GM23338 (cell line): ENCODE measurements around the gene SLX9. TPM values are rescaled to one million over a fixed set of nuclear protein-coding genes. Genes with fewer than 3 reads are reported as not detected.

Experiments
- ATAC-seq: fragments of 200-7000 bp; cut with Tn5 transposase; 3 replicates; pipeline ENCODE4 v1.9.1; 2020
- DNase-seq: peaks from one replicate; pipeline ENCODE4 v3.0.0-alpha.2; 2015; ENCODE audit warnings: low spot score
- H2AFZ ChIP-seq: fragments of 200-600 bp; sonication (generic); 2 replicates; pipeline ENCODE4 v1.8.0; 2016; ENCODE audit warnings: antibody characterized with exemption, mild to moderate bottlenecking, moderate library complexity
- H3F3A ChIP-seq: fragments of 200-600 bp; sonication (generic); replicated peaks from 2 replicates; pipeline ENCODE4 v1.8.0; 2017; ENCODE audit warnings: antibody characterized with exemption, mixed run types, low read depth
- H3K27ac ChIP-seq: fragments of 200-600 bp; sonication (generic); 2 replicates; pipeline ENCODE4 v1.6.1; 2016; ENCODE audit warnings: low read depth
- H3K27me3 ChIP-seq: fragments of 200-600 bp; sonication (generic); 2 replicates; pipeline ENCODE4 v1.8.0; 2016; ENCODE audit warnings: mild to moderate bottlenecking, mixed run types, moderate library complexity; ENCODE audit not compliant: insufficient read depth
- H3K36me3 ChIP-seq: fragments of 200-600 bp; sonication (generic); 2 replicates; pipeline ENCODE4 v1.8.0; 2016; ENCODE audit warnings: mild to moderate bottlenecking; ENCODE audit not compliant: insufficient read depth
- H3K4me1 ChIP-seq: fragments of 200-600 bp; sonication (generic); 2 replicates; pipeline ENCODE4 v1.8.0; 2016; ENCODE audit warnings: mild to moderate bottlenecking, moderate library complexity; ENCODE audit not compliant: insufficient read depth
- H3K4me2 ChIP-seq: fragments of 200-600 bp; sonication (generic); 2 replicates; pipeline ENCODE4 v1.7.1; 2017; ENCODE audit warnings: mixed run types
- H3K4me3 ChIP-seq: fragments of 200-600 bp; sonication (generic); 2 replicates; pipeline ENCODE4 v1.6.1; 2016; ENCODE audit warnings: mixed run types
- H3K79me2 ChIP-seq: fragments of 200-600 bp; sonication (generic); replicated peaks from 2 replicates; pipeline ENCODE4 v1.8.0; 2017; ENCODE audit warnings: mild to moderate bottlenecking; ENCODE audit not compliant: insufficient read depth
- H3K9me2 ChIP-seq: fragments of 200-600 bp; sonication (generic); 2 replicates; pipeline ENCODE4 v1.8.0; 2017; ENCODE audit not compliant: insufficient read depth
- H4K20me1 ChIP-seq: fragments of 200-600 bp; sonication (generic); replicated peaks from 2 replicates; pipeline ENCODE4 v1.8.0; 2017; ENCODE audit warnings: mild to moderate bottlenecking; ENCODE audit not compliant: insufficient read depth
- H3K27ac Mint-ChIP-seq: 2 replicates; pipeline ENCODE4 v1.8.0; 2020; ENCODE audit warnings: inconsistent platforms, mild to moderate bottlenecking, moderate library complexity, mixed read lengths
- H3K27me3 Mint-ChIP-seq: 3 replicates; pipeline ENCODE4 v1.8.0; 2022; ENCODE audit warnings: low read depth, mild to moderate bottlenecking, moderate library complexity, mixed read lengths, inconsistent platforms; ENCODE audit not compliant: insufficient read depth, poor library complexity
- H3K36me3 Mint-ChIP-seq: 3 replicates; pipeline ENCODE4 v1.8.0; 2021; ENCODE audit warnings: low read depth, mild to moderate bottlenecking, inconsistent platforms, moderate library complexity, mixed read lengths
- H3K4me1 Mint-ChIP-seq: 3 replicates; pipeline ENCODE4 v1.8.0; 2020; ENCODE audit warnings: mild to moderate bottlenecking, inconsistent platforms, mixed read lengths
- H3K4me3 Mint-ChIP-seq: 3 replicates; pipeline ENCODE4 v1.8.0; 2021; ENCODE audit warnings: moderate library complexity, mild to moderate bottlenecking, inconsistent platforms, mixed read lengths
- H3K9me3 Mint-ChIP-seq: 3 replicates; pipeline ENCODE4 v1.8.0; 2020; ENCODE audit warnings: moderate library complexity, mild to moderate bottlenecking, inconsistent platforms, mixed read lengths
- CREB1 ChIP-seq: fragments of 250-450 bp; sonication (Bioruptor Pico); IDR thresholded peaks from 2 replicates; pipeline ENCODE4 v1.5.0; 2020; ENCODE audit warnings: low read depth, mild to moderate bottlenecking, moderate library complexity
- EZH2 ChIP-seq: fragments of 200-600 bp; sonication (generic); IDR thresholded peaks from one replicate; pipeline ENCODE4 v1.8.0; 2017; ENCODE audit warnings: antibody characterized with exemption, mild to moderate bottlenecking, low read depth; ENCODE audit not compliant: unreplicated experiment
- EZH2phosphoT487 ChIP-seq: fragments of 200-600 bp; sonication (generic); IDR thresholded peaks from one replicate; pipeline ENCODE4 v1.8.1; 2018; ENCODE audit warnings: antibody characterized with exemption; ENCODE audit not compliant: unreplicated experiment
- JUNB ChIP-seq: IDR thresholded peaks from one replicate; pipeline ENCODE4 v1.6.1; 2016; ENCODE audit warnings: antibody characterized with exemption; ENCODE audit not compliant: unreplicated experiment
- NANOG ChIP-seq: IDR thresholded peaks from 2 replicates; pipeline ENCODE4 v1.6.1; 2016; ENCODE audit warnings: antibody characterized with exemption, borderline replicate concordance
- POLR2AphosphoS5 ChIP-seq: IDR thresholded peaks from 2 replicates; pipeline ENCODE4 v1.6.1; 2016; ENCODE audit warnings: antibody characterized with exemption, low read depth
- ZNF114 ChIP-seq: fragments of 250-450 bp; sonication (Bioruptor Pico); IDR thresholded peaks from 2 replicates; pipeline ENCODE4 v1.5.0; 2020; ENCODE audit warnings: mild to moderate bottlenecking, moderate library complexity
- ZNF331 ChIP-seq: fragments of 250-450 bp; sonication (Bioruptor Pico); IDR thresholded peaks from 2 replicates; pipeline ENCODE4 v1.5.0; 2020; ENCODE audit warnings: low read depth, mild to moderate bottlenecking, moderate library complexity
- polyA plus RNA-seq: library from polyadenylated mRNA; unstranded; fragments of >200 nt; fragmentation: Nextera tagmentation; extraction: Ambion mirVana; gene quantifications from 2 replicates; pipeline ENCODE4 v1.2.1, GENCODE V29; 2016
- total RNA-seq: library from RNA; depleted of rRNA; stranded (reverse); fragments of >200 nt; shearing (Covaris generic); gene quantifications from 2 replicates; pipeline ENCODE4 v1.2.3, GENCODE V29; 2014
- TF ChIP-seq, protein P1 (sequence below), 2 experiments: fragments of 200-600 bp in 1 of 2; sonication (generic) in 1 of 2; conservative IDR thresholded peaks; 2 replicates each; pipeline versions ENCODE4 v1.5.1 to v1.6.1; 2016 to 2017; ENCODE audit warnings: antibody characterized with exemption in 2 of 2, low read depth in 2 of 2, mild to moderate bottlenecking in 2 of 2, moderate library complexity in 1 of 2
- TF ChIP-seq, protein P2 (sequence below): IDR thresholded peaks from one replicate; pipeline ENCODE4 v1.6.1; 2018; ENCODE audit warnings: antibody characterized with exemption; ENCODE audit not compliant: unreplicated experiment
- TF ChIP-seq, protein P3 (sequence below): IDR thresholded peaks from 2 replicates; pipeline ENCODE4 v1.6.1; 2016; ENCODE audit warnings: antibody characterized with exemption

SLX9 gene
- total and polyA plus RNA-seq, 2 experiments from 2014 or later, result 41.5 to 46.9 TPM

DNA sequence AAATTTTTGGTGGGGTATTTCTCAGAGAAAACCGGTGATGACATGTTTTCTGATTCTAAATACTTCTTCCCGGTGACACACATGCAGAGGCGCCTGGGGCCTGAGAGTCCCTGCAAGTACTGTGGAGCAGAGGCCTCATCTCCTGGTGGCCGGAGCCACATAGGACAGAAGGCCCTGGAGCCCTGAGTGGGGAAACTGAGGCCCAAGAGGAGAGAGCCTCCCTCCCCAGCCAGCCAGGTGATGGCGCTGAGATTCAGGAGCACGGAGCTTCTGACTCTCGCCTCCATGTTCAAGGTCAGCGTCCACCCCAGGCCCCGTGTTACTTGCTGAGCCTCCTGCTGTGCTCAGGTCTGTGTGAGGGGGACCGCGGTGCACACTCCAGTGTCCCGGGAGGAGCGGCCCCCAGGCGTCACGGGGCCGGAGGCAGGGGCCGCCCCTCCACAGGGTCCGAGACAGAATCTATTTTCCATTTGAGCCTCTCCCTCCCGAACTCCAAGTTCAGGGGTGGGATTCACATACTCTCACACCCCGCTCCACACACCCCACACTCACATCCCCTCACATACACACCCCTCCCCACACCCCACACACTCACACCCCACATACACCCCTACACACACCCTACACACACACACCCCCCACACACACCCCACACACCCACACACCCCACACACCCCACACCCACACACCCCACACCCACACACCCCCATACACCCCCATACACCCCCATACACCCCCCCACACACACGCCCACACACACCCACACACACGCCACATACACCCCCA lies 43.8 kb downstream of the SLX9 start:
- H3K27me3 Mint-ChIP-seq, result peaks cover 11% of the 10 kb centered on the region
- no peaks in the 10 kb centered on the region; the same call in 2 of the 3 replicates for H3K4me1 Mint-ChIP-seq
- no peaks in the 10 kb centered on the region for H3K4me1 ChIP-seq
- no peak overlapping the region for H3K27ac ChIP-seq
- H3K4me2 ChIP-seq, result no peak overlapping the region
- no peak overlapping the region for H3K4me3 ChIP-seq
- no peak for ATAC-seq
- no peak overlapping the region for H3K4me3 Mint-ChIP-seq
- no peaks in the 10 kb centered on the region for H3K79me2 ChIP-seq
- no peak for TF ChIP-seq NANOG
- TF ChIP-seq, protein P1, sequence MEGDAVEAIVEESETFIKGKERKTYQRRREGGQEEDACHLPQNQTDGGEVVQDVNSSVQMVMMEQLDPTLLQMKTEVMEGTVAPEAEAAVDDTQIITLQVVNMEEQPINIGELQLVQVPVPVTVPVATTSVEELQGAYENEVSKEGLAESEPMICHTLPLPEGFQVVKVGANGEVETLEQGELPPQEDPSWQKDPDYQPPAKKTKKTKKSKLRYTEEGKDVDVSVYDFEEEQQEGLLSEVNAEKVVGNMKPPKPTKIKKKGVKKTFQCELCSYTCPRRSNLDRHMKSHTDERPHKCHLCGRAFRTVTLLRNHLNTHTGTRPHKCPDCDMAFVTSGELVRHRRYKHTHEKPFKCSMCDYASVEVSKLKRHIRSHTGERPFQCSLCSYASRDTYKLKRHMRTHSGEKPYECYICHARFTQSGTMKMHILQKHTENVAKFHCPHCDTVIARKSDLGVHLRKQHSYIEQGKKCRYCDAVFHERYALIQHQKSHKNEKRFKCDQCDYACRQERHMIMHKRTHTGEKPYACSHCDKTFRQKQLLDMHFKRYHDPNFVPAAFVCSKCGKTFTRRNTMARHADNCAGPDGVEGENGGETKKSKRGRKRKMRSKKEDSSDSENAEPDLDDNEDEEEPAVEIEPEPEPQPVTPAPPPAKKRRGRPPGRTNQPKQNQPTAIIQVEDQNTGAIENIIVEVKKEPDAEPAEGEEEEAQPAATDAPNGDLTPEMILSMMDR (conservative IDR thresholded peaks at IDR 0.05; ENCODE audit: low read depth in 2 of 2), result peak in 1 of 2 experiments; percentile 47; a peak in 2 of 4 replicates
- DNase-seq, result no peak
- H3K36me3 Mint-ChIP-seq, result no peaks in the 10 kb centered on the region
- no peaks in the 10 kb centered on the region for H3K9me3 Mint-ChIP-seq
- no peaks in the 10 kb centered on the region for H3K27me3 ChIP-seq
- no peak overlapping the region for H3K27ac Mint-ChIP-seq
- H4K20me1 ChIP-seq, result no peaks in the 10 kb centered on the region
- no peaks in the 10 kb centered on the region for H3F3A ChIP-seq
- no peaks in the 10 kb centered on the region for H3K36me3 ChIP-seq
- H2AFZ ChIP-seq, result no peak overlapping the region
- H3K9me2 ChIP-seq, result no peaks in the 10 kb centered on the region

DNA sequence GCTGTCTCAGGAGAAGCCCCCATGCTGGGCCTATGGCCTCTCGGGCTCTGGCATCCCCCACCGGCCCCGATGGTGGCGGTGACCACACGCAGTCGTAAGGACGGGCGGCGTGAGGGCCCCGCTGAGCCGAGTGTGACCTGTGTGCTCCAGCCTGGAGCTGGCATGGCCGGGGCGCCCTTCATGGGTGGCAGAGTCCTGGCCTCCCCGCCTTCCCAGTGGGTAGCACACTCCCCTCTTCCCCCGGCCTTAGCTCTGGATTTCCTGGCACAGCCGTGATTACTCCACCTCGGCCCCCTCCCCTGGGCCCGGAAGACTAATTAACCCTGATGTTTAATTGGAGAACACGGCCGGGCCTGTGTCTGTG lies 44.6 kb downstream of the SLX9 start:
- no peak overlapping the region for H3K27ac ChIP-seq
- no peak overlapping the region for H3K4me3 ChIP-seq
- H3K4me3 Mint-ChIP-seq, result no peak overlapping the region
- ATAC-seq, result peak; percentile 3
- H4K20me1 ChIP-seq, result no peaks in the 10 kb centered on the region
- H3K27me3 ChIP-seq, result no peaks in the 10 kb centered on the region
- no peaks in the 10 kb centered on the region for H3F3A ChIP-seq
- no peak overlapping the region for H3K27ac Mint-ChIP-seq
- H3K36me3 ChIP-seq, result no peaks in the 10 kb centered on the region
- H2AFZ ChIP-seq, result no peak overlapping the region
- H3K9me3 Mint-ChIP-seq, result no peaks in the 10 kb centered on the region
- no peaks in the 10 kb centered on the region for H3K79me2 ChIP-seq
- DNase-seq, result no peak
- no peaks in the 10 kb centered on the region for H3K36me3 Mint-ChIP-seq
- no peaks in the 10 kb centered on the region for H3K9me2 ChIP-seq
- no peaks in the 10 kb centered on the region; the same call in 2 of the 3 replicates for H3K4me1 Mint-ChIP-seq
- H3K4me2 ChIP-seq, result no peak overlapping the region
- H3K4me1 ChIP-seq, result no peaks in the 10 kb centered on the region
- peaks cover 11% of the 10 kb centered on the region for H3K27me3 Mint-ChIP-seq
- TF ChIP-seq, protein P1 (conservative IDR thresholded peaks at IDR 0.05; ENCODE audit: low read depth in 2 of 2), result no peak
- TF ChIP-seq POLR2AphosphoS5 (no peak), CREB1 (no peak), ZNF114 (CRISPR knock-in tag) (no peak), ZNF331 (no peak), NANOG (no peak), EZH2phosphoT487 (no peak), JUNB (no peak), EZH2 (no peak)
- TF ChIP-seq, protein P2, sequence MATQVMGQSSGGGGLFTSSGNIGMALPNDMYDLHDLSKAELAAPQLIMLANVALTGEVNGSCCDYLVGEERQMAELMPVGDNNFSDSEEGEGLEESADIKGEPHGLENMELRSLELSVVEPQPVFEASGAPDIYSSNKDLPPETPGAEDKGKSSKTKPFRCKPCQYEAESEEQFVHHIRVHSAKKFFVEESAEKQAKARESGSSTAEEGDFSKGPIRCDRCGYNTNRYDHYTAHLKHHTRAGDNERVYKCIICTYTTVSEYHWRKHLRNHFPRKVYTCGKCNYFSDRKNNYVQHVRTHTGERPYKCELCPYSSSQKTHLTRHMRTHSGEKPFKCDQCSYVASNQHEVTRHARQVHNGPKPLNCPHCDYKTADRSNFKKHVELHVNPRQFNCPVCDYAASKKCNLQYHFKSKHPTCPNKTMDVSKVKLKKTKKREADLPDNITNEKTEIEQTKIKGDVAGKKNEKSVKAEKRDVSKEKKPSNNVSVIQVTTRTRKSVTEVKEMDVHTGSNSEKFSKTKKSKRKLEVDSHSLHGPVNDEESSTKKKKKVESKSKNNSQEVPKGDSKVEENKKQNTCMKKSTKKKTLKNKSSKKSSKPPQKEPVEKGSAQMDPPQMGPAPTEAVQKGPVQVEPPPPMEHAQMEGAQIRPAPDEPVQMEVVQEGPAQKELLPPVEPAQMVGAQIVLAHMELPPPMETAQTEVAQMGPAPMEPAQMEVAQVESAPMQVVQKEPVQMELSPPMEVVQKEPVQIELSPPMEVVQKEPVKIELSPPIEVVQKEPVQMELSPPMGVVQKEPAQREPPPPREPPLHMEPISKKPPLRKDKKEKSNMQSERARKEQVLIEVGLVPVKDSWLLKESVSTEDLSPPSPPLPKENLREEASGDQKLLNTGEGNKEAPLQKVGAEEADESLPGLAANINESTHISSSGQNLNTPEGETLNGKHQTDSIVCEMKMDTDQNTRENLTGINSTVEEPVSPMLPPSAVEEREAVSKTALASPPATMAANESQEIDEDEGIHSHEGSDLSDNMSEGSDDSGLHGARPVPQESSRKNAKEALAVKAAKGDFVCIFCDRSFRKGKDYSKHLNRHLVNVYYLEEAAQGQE, result no peak
- TF ChIP-seq, protein P3, sequence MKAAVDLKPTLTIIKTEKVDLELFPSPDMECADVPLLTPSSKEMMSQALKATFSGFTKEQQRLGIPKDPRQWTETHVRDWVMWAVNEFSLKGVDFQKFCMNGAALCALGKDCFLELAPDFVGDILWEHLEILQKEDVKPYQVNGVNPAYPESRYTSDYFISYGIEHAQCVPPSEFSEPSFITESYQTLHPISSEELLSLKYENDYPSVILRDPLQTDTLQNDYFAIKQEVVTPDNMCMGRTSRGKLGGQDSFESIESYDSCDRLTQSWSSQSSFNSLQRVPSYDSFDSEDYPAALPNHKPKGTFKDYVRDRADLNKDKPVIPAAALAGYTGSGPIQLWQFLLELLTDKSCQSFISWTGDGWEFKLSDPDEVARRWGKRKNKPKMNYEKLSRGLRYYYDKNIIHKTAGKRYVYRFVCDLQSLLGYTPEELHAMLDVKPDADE, result no peak
